Fibroblast of lung (primary cell): ENCODE data around the gene RPL14. TPM values are rescaled to one million over a fixed set of nuclear protein-coding genes. Genes with fewer than 3 reads are reported as not detected.

Experiments
- DNase-seq, 2 donors: peaks; one replicate each; pipeline versions ENCODE4 v3.0.0 to v3.0.0-alpha.2; 2010; ENCODE audit warnings: low read depth in 2 of 2
- H2AFZ ChIP-seq: 2 replicates; pipeline ENCODE4 v1.5.1; 2012; ENCODE audit warnings: low read length, control low read depth, inconsistent platforms
- H3K27ac ChIP-seq: 2 replicates; pipeline ENCODE4 v1.5.1; 2011; ENCODE audit warnings: low read length, control low read depth; ENCODE audit not compliant: insufficient read depth
- H3K27me3 ChIP-seq: 2 replicates; pipeline ENCODE4 v1.5.1; 2011; ENCODE audit warnings: mild to moderate bottlenecking, low read length; ENCODE audit not compliant: control insufficient read depth, insufficient read depth
- H3K36me3 ChIP-seq: 2 replicates; pipeline ENCODE4 v1.5.1; 2011; ENCODE audit warnings: low read length; ENCODE audit not compliant: control insufficient read depth, insufficient read depth
- H3K4me1 ChIP-seq: 2 replicates; pipeline ENCODE4 v1.5.1; 2011; ENCODE audit warnings: low read length; ENCODE audit not compliant: control insufficient read depth, insufficient read depth; ENCODE audit errors: extremely low read depth
- H3K4me2 ChIP-seq: 2 replicates; pipeline ENCODE4 v1.5.1; 2011; ENCODE audit warnings: low read length, control low read depth; ENCODE audit not compliant: insufficient read depth; ENCODE audit errors: extremely low read depth
- H3K4me3 ChIP-seq, 4 experiments: fragments of 200-600 bp in 1 of 4; sonication (generic) in 1 of 4; replicated peaks in 1 of 4; 2 replicates each; pipeline ENCODE4 v1.5.1; 2011 to 2016; ENCODE audit warnings: low read length in 4 of 4, low read depth in 3 of 4, mild to moderate bottlenecking in 3 of 4, control low read depth in 2 of 4, inconsistent platforms in 1 of 4, mixed read lengths in 1 of 4; ENCODE audit not compliant: insufficient read depth in 1 of 4; ENCODE audit errors: control extremely low read depth in 1 of 4
- H3K79me2 ChIP-seq: 2 replicates; pipeline ENCODE4 v1.5.1; 2012; ENCODE audit warnings: mild to moderate bottlenecking, low read length, inconsistent platforms; ENCODE audit not compliant: control insufficient read depth, insufficient read depth
- H3K9ac ChIP-seq: 2 replicates; pipeline ENCODE4 v1.5.1; 2011; ENCODE audit warnings: mild to moderate bottlenecking, low read length, control low read depth; ENCODE audit not compliant: insufficient read depth
- H3K9me3 ChIP-seq: 2 replicates; pipeline ENCODE4 v1.5.1; 2012; ENCODE audit warnings: low read depth, low read length; ENCODE audit not compliant: control insufficient read depth, insufficient read depth
- H4K20me1 ChIP-seq: 2 replicates; pipeline ENCODE4 v1.5.1; 2011; ENCODE audit warnings: low read length; ENCODE audit not compliant: control insufficient read depth, insufficient read depth; ENCODE audit errors: extremely low read depth
- CTCF ChIP-seq, 2 donors: IDR thresholded peaks in 1 of 2; conservative IDR thresholded peaks in 1 of 2; 1 replicate in 1 of 2; 2 replicates in 1 of 2; pipeline ENCODE4 v1.5.1; 2011 to 2012; ENCODE audit warnings: low read length in 2 of 2, control low read depth in 1 of 2, inconsistent platforms in 1 of 2, low read depth in 1 of 2, mild to moderate bottlenecking in 1 of 2
- EZH2 ChIP-seq: IDR thresholded peaks from 2 replicates; pipeline ENCODE4 v1.5.1; 2012; ENCODE audit warnings: low read length, control low read depth, mild to moderate bottlenecking; ENCODE audit errors: missing control alignments
- polyA plus RNA-seq, 2 donors: library from polyadenylated mRNA; depleted of rRNA in 1 of 2; stranded (reverse) in 1 of 2; unstranded in 1 of 2; fragments of >200 nt; gene quantifications; 2 replicates each; pipeline ENCODE4 v1.2.1, GENCODE V29; 2011 to 2012; ENCODE audit warnings: missing spikeins in 1 of 2
- total RNA-seq: library from RNA; depleted of rRNA; stranded (reverse); fragments of >200 nt; gene quantifications from 2 replicates; pipeline ENCODE4 v1.2.1, GENCODE V29; 2014

Gene RPL14
- total and polyA plus RNA-seq, 2 donors (not counting 1 experiment from before 2014, with no cell fraction given): 314 to 658 TPM

DNA sequence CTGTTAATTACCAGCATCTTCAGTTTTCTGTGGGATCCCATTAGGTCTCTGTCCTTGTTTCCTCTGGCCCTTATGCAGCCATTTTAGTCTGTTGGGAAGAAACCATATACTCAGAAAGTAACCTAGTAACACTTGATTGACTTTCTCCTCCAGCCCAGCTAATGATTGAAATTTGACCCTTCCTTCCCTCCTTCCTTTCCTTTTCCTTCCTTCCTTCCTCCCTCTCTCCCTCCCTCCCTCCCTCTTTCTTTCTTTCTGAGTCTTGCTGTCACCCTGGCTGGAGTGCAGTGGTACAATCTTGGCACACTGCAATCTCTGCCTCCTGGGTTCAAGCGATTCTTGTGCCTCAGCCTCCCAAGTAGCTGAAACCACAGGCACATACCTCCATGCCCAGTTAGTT lies 42.8 kb downstream of the RPL14 start:
- Histone ChIP-seq H3K9me3 (no peaks in the 10 kb centered on the region), H3K36me3 (no peaks in the 10 kb centered on the region), H3K4me1 (peaks cover 3% of the 10 kb centered on the region), H3K27ac (no peak overlapping the region), H3K9ac (no peak overlapping the region), H2AFZ (no peak overlapping the region), H3K4me2 (no peak overlapping the region), H4K20me1 (no peaks in the 10 kb centered on the region), H3K4me3 (no peak overlapping the region), H3K79me2 (no peaks in the 10 kb centered on the region), H3K27me3 (no peaks in the 10 kb centered on the region)
- TF ChIP-seq EZH2 (no peak), CTCF (conservative IDR thresholded peaks at IDR 0.05 in 1 of 2, IDR thresholded peaks at IDR 0.05 in 1 of 2; ENCODE audit: low read depth in 1 of 2, low read length in 2 of 2) (no peak)
- no peak for DNase-seq

GRCh38 chr3:40502034-40502433 lies 44.9 kb downstream of the RPL14 start:
- Histone ChIP-seq H3K36me3 (no peaks in the 10 kb centered on the region), H3K4me2 (no peak overlapping the region), H2AFZ (no peak overlapping the region), H3K4me3 (no peak overlapping the region), H4K20me1 (no peaks in the 10 kb centered on the region), H3K27me3 (no peaks in the 10 kb centered on the region), H3K9ac (no peak overlapping the region), H3K4me1 (peaks cover 6% of the 10 kb centered on the region), H3K9me3 (no peaks in the 10 kb centered on the region), H3K79me2 (no peaks in the 10 kb centered on the region), H3K27ac (no peak overlapping the region)
- no peak for TF ChIP-seq EZH2
- TF ChIP-seq CTCF (conservative IDR thresholded peaks at IDR 0.05 in 1 of 2, IDR thresholded peaks at IDR 0.05 in 1 of 2; ENCODE audit: low read depth in 1 of 2, low read length in 2 of 2): no peak
- no peak for DNase-seq

GRCh38 chr3:40504636-40505430 lies 47.7 kb downstream of the RPL14 start:
- Histone ChIP-seq H3K27ac (peak overlapping the region; percentile 56), H2AFZ (no peak overlapping the region), H3K79me2 (no peaks in the 10 kb centered on the region), H3K4me3 (peak overlapping the region in 2 of 4 experiments; percentile 69 to 75), H3K27me3 (no peaks in the 10 kb centered on the region), H3K4me2 (no peak overlapping the region), H3K9ac (no peak overlapping the region), H3K4me1 (peaks cover 6% of the 10 kb centered on the region), H3K36me3 (no peaks in the 10 kb centered on the region), H3K9me3 (no peaks in the 10 kb centered on the region), H4K20me1 (no peaks in the 10 kb centered on the region)
- DNase-seq: peak; percentile 93
- TF ChIP-seq CTCF (conservative IDR thresholded peaks at IDR 0.05 in 1 of 2, IDR thresholded peaks at IDR 0.05 in 1 of 2; ENCODE audit: low read depth in 1 of 2, low read length in 2 of 2) (no peak), EZH2 (no peak)
